Stimulated activated CD4-positive, alpha-beta T cell treated with anti-CD3 and anti-CD28 coated beads, Interleukin-12 subunit alpha, Interleukin-12 subunit beta, amount 100 ng/mL, for 24 hours (primary cell): ENCODE results near the gene SDE2.
"Not testable (repeated sequence)": the region's sequence is repeated elsewhere in the genome, so short reads cannot be mapped to it uniquely, and the experiment has no call there.

ENCODE experiments used
- DNase-seq, 2 experiments: peaks; one replicate each; pipeline ENCODE4 v3.0.0-alpha.2; 2020; ENCODE audit warnings: low read depth in 2 of 2

The SDE2 gene

GRCh38 chr1:226006686-226007085, 7.5 kb upstream of the SDE2 start:
- no peak for DNase-seq

- no peak for DNase-seq
Measured at GRCh38 chr1:226004396-226004795, 5.3 kb upstream of the SDE2 start.

- no peak for DNase-seq
Measured at GRCh38 chr1:226003502-226004170, 4.5 kb upstream of the SDE2 start.

- DNase-seq = peak in 1 of 2 experiments; percentile 32
Measured at GRCh38 chr1:226002667-226003501, 3.7 kb upstream of the SDE2 start.

GRCh38 chr1:226001963-226002666, 3.0 kb upstream of the SDE2 start:
- peak in 1 of 2 experiments; percentile 26 for DNase-seq

GRCh38 chr1:226001088-226001487, 1.9 kb upstream of the SDE2 start:
- no peak for DNase-seq

- DNase-seq = not testable (repeated sequence)
Measured at GRCh38 chr1:226000493-226001081, 1.4 kb upstream of the SDE2 start.

- DNase-seq = no peak
Measured at GRCh38 chr1:225999912-226000337, 782 bp upstream of the SDE2 start.

- DNase-seq = no peak
Measured at GRCh38 chr1:225998560-225999226, 450 bp downstream of the SDE2 start.

GRCh38 chr1:225996946-225997545, 2.1 kb downstream of the SDE2 start:
- DNase-seq = no peak

GRCh38 chr1:225995919-225996864, 3.0 kb downstream of the SDE2 start:
- DNase-seq = no peak

GRCh38 chr1:225990705-225991464, 8.3 kb downstream of the SDE2 start:
- DNase-seq = no peak

GRCh38 chr1:225987491-225988316, 11.4 kb downstream of the SDE2 start:
- no peak for DNase-seq

- no peak for DNase-seq
Measured at GRCh38 chr1:225981714-225982113, 17.4 kb downstream of the SDE2 start.

- DNase-seq = no peak
Measured at GRCh38 chr1:225980005-225980836, 18.9 kb downstream of the SDE2 start.

- DNase-seq = no peak
Measured at GRCh38 chr1:225979421-225979820, 19.7 kb downstream of the SDE2 start.
